Measurements from ENCODE around the gene ZSWIM3.

GRCh38 chr20:45823949-45824835, 33.2 kb upstream of the ZSWIM3 start:
- TF ChIP-seq POLR2AphosphoS5 (IDR thresholded peaks at IDR 0.05) (no peak), CTCF (IDR thresholded peaks at IDR 0.05) (peak; percentile 37 to 57 (median 38)), POLR2A (IDR thresholded peaks at IDR 0.05) (no peak), EP300 (IDR thresholded peaks at IDR 0.05) (no peak)
